HAP-1 (cell line): ENCODE data around the gene LRRC56.

ENCODE experiments used
- DNase-seq, 2 experiments: peaks; one replicate each; pipeline ENCODE4 v3.0.0-alpha.2; 2016 to 2020; ENCODE audit warnings: low spot score in 2 of 2
- H3K27me3 ChIP-seq: fragments of 250-450 bp; sonication (Bioruptor Pico); 2 replicates; pipeline ENCODE4 v1.5.1; 2020; ENCODE audit warnings: low read depth, mild to moderate bottlenecking, moderate library complexity
- H3K36me3 ChIP-seq: fragments of 250-450 bp; sonication (Bioruptor Pico); replicated peaks from 2 replicates; pipeline ENCODE4 v1.5.1; 2020; ENCODE audit warnings: mild to moderate bottlenecking
- H3K4me1 ChIP-seq: fragments of 250-450 bp; sonication (Bioruptor Pico); 2 replicates; pipeline ENCODE4 v1.5.1; 2020; ENCODE audit warnings: mild to moderate bottlenecking
- H3K4me3 ChIP-seq: fragments of 250-450 bp; sonication (Bioruptor Pico); 2 replicates; pipeline ENCODE4 v1.5.1; 2020; ENCODE audit warnings: mild to moderate bottlenecking, moderate library complexity
- H3K9me3 ChIP-seq: fragments of 250-450 bp; sonication (Bioruptor Pico); 2 replicates; pipeline ENCODE4 v1.5.1; 2020; ENCODE audit warnings: mild to moderate bottlenecking, moderate library complexity
- in situ Hi-C: fragments of 300-500 bp; cut with MboI; formaldehyde crosslinking; loops from 3 replicates; pipeline ENCODE4 v1.14.3; 2020; ENCODE audit warnings: low sequenced_read_pairs, inconsistent platforms, mixed read lengths

Gene LRRC56

DNA sequence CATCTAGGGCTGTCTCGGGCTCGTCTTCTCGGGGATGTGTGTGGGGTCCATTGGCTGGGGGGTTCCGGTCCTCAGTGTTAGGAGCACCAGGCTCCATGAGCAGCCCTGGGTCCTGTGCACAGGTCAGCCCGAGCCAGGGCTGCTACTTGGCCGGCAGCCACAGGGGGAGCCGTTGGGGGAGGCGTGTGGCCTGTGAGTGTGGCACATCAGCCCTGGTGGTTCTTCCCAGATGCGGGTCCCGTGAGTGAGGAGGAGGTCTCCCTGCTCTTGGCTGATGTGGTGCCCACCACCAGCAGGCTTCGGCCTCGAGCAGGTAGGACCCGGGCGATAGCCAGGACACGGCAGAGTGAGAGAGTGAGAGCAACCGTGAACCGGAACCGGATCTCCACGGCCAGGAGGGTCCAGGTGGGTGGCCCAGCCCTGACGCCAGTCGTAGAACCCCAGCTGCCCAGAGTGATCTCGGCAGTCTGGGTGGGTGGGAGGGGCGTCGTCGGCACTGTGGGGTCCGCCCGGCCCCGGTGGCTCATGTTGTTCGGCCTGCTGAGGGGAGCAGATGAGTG, 59.9 kb downstream of the LRRC56 start:
- H3K27me3 ChIP-seq, result no peaks in the 10 kb centered on the region
- no peak overlapping the region for H3K4me3 ChIP-seq
- in situ Hi-C loops, result no loop called here
- DNase-seq, result no peak
- H3K4me1 ChIP-seq, result no peaks in the 10 kb centered on the region
- H3K36me3 ChIP-seq, result peaks cover 84% of the 10 kb centered on the region
- no peaks in the 10 kb centered on the region for H3K9me3 ChIP-seq

DNA sequence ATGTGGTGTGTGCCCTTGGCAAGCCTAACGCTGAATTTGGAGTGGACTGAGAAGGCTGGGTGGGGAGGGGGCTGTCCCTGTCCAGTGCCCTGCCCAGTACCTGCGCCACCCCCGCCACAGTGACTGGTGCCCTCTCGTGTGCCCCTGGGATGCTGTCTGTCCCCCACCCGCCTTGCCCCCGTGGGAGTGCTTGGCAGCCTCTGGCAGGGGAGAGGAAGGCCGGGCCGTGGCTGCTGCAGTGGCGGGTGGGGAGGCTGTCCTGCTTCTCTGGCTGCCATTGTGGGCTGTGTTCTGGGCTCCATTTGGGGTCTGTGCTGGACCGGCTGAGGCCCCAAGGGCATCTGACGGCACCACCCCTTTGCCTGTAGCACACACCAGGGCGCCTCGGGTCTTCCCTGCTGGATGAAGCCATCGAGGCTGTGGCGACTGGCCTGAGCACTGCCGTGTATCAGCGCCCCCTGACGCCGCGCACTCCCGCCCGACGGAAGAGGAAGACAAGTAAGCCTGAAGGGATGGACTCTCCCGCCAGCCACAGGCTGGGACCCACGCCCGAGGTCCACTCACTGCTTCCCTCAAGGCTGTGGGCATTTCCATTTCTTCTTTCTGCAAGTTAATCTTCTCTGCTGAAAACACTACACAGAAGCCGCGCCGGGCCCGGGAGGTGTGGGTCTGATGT, 60.8 kb downstream of the LRRC56 start:
- Histone ChIP-seq H3K4me1 (no peaks in the 10 kb centered on the region), H3K36me3 (peaks cover 82% of the 10 kb centered on the region), H3K4me3 (no peak overlapping the region), H3K9me3 (no peaks in the 10 kb centered on the region), H3K27me3 (no peaks in the 10 kb centered on the region)
- DNase-seq, result no peak
- in situ Hi-C loops, result no loop called here

DNA sequence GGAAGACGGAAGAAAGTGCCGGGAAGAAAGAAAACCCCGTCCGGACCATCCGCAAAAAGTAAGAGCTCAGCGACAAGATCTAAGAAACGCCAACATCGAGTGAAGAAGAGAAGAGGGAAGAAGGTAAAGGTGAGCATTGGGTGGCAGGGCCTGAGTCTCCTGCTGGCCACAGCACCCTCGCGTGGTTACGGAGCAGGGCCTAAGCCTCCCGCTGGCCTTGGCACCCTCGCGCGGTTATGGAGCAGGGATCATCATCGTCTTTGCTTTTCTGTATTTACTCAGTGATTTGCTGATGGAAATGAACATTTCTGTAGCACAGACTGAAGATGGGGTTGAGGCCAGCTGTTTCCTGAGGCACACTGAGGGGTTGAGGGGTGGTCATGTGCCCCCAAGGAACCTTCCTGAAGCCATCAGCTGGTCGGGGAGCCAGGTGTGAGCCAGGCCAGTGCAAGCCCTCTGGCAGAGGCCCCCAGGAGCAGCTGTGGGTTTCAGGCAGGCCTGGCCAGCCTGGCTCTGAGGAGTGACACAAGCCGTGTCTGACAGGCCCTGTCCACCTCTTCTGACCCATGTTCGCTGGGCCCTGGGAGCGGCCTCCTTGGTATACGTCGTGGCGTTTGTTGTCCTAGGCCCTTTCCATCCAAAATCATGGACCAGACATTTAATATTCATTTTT, 64.4 kb downstream of the LRRC56 start:
- in situ Hi-C loops, result no loop called here
- H3K36me3 ChIP-seq, result peaks cover 81% of the 10 kb centered on the region

DNA sequence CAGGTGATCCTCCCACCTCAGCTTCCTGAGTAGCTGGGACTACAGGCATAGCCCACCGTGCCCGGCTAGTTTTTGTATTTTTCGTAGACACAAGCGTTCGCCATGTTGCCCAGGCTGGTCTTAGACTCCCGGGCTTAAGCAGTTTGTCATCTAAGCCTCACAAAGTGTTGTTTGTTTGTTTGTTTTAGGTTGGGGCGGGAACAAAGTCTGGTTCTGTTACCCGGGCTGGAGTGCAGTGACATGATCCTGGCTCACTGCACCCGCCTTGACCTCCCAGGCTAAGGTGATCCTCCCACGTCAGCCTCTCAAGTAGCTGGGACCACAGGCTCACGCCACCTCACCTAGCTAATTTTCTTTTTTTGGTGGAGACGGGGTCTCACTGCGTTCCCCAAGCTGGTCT, 65.8 kb downstream of the LRRC56 start:
- Histone ChIP-seq H3K9me3 (no peaks in the 10 kb centered on the region), H3K4me1 (no peaks in the 10 kb centered on the region), H3K4me3 (no peak overlapping the region), H3K27me3 (no peaks in the 10 kb centered on the region), H3K36me3 (peaks cover 83% of the 10 kb centered on the region)
- in situ Hi-C loops, result no loop called here
- DNase-seq, result no peak

More for the DNA sequence above, 64.4 kb downstream of the LRRC56 start:
- no peaks in the 10 kb centered on the region for H3K9me3 ChIP-seq
- no peak for DNase-seq
- H3K27me3 ChIP-seq, result no peaks in the 10 kb centered on the region
- H3K4me3 ChIP-seq, result no peak overlapping the region
- H3K4me1 ChIP-seq, result no peaks in the 10 kb centered on the region
